Stimulated activated CD8-positive, alpha-beta memory T cell treated with anti-CD3 and anti-CD28 coated beads, Interleukin-4, amount 100 ng/mL, for 4 hours (primary cell): ENCODE results near the gene TUT4.
A peak's percentile ranks its signal among the peaks of the same experiment; 100 is the strongest.
"Not testable (repeated sequence)": the region's sequence is repeated elsewhere in the genome, so short reads cannot be mapped to it uniquely, and the experiment has no call there.

Experiments
- DNase-seq, 2 donors: peaks; one replicate each; pipeline ENCODE4 v3.0.0-alpha.2; 2020; ENCODE audit warnings: low read depth in 2 of 2, low spot score in 1 of 2

TUT4 gene

GRCh38 chr1:52552505-52553361 is at the start of gene TUT4:
TSS of gene TUT4 (minus strand) at chr1:52553092. CDS start at chr1:52526280, 26,812 bp downstream.
- peak; percentile 28 to 53 for DNase-seq

- DNase-seq, result peak; percentile 5 to 16
These were observed 49.3 kb upstream of the TUT4 start, which contains the start of gene GPX7 for GRCh38 chr1:52601991-52602855. TSS of gene GPX7 (plus strand) at chr1:52602371. CDS start at chr1:52602410, 39 bp downstream.

- DNase-seq, result no peak
These were observed 48.6 kb upstream of the TUT4 start for GRCh38 chr1:52601519-52601918.

- DNase-seq, result no peak
These were observed 47.8 kb upstream of the TUT4 start for GRCh38 chr1:52600533-52601179.

GRCh38 chr1:52599236-52599635 is 46.3 kb upstream of the TUT4 start:
- DNase-seq, result no peak

- no peak for DNase-seq
These were observed 45.8 kb upstream of the TUT4 start for GRCh38 chr1:52598729-52599128.

- DNase-seq, result no peak
These were observed 45.0 kb upstream of the TUT4 start for GRCh38 chr1:52597912-52598311.

GRCh38 chr1:52595061-52595460 is 42.2 kb upstream of the TUT4 start:
- DNase-seq, result no peak

GRCh38 chr1:52593495-52593894 is 40.6 kb upstream of the TUT4 start:
- no peak for DNase-seq

- no peak for DNase-seq
These were observed 39.9 kb upstream of the TUT4 start for GRCh38 chr1:52592637-52593323.

- DNase-seq, result no peak
These were observed 37.4 kb upstream of the TUT4 start for GRCh38 chr1:52590266-52590665.

GRCh38 chr1:52588535-52588934 is 35.6 kb upstream of the TUT4 start:
- DNase-seq, result no peak

GRCh38 chr1:52588027-52588426 is 35.1 kb upstream of the TUT4 start:
- no peak for DNase-seq

GRCh38 chr1:52585474-52585873 is 32.6 kb upstream of the TUT4 start:
- no peak for DNase-seq

- DNase-seq, result no peak
These were observed 29.3 kb upstream of the TUT4 start for GRCh38 chr1:52582116-52582696.

GRCh38 chr1:52580283-52580682 is 27.4 kb upstream of the TUT4 start:
- DNase-seq, result no peak

GRCh38 chr1:52579415-52579814 is 26.5 kb upstream of the TUT4 start:
- DNase-seq, result no peak

- not testable (repeated sequence) for DNase-seq
These were observed 25.2 kb upstream of the TUT4 start for GRCh38 chr1:52578066-52578465.

- no peak for DNase-seq
These were observed 23.2 kb upstream of the TUT4 start for GRCh38 chr1:52576074-52576473.

- DNase-seq, result no peak
These were observed 21.7 kb upstream of the TUT4 start for GRCh38 chr1:52574594-52574993.

- DNase-seq, result no peak
These were observed 19.5 kb upstream of the TUT4 start for GRCh38 chr1:52572387-52572786.
